ENCODE measurements around the gene EGLN3. TPM values are rescaled to one million over a fixed set of nuclear protein-coding genes. Genes with fewer than 3 reads are reported as not detected.

Gene EGLN3
- total and polyA plus RNA-seq, 10 of the 15 experiments (the other 5 are each of a cell fraction or from before 2014, with no cell fraction given), result 0.42 to 8.1 (median 2.0) TPM

DNA sequence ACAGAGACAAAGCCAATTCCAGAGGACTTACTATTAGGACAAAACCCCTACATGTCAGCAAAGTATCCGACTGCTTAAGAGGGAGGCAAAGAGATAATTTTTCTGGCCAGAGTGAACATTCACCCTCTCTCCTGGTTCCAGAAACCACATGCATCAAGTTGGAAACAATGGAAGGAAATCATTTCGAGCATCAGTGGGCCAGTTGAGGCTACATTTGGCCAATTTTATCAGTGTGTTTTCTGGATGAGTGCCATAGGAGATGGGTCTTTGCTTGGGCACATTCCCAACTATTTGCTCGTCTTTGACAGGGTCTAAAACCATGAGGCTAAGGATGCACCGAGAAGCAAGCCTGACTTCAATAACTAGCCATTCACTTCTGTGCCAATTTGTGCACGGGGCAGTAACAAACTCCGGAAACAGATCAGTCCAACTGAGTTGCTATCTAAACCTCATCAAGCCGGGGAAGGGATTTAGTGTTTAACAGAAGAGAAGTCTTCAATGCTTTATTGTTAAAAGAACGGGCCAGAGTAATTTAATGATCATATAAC, 17.4 kb downstream of the EGLN3 start:
- intact Hi-C loops (cut with micrococcal nuclease; ENCODE audit: unreplicated experiment) (no loop called here), in situ Hi-C loops (cut with MboI) (no loop called here)
- Histone ChIP-seq H4K20me1 (ENCODE audit: control insufficient read depth, insufficient read depth) (no peaks in the 10 kb centered on the region), H3K4me2 (ENCODE audit: control insufficient read depth, insufficient read depth) (no peak overlapping the region), H3K9ac (ENCODE audit: control insufficient read depth, insufficient read depth, low read length) (no peak overlapping the region), H3K9me3 (replicated peaks; ENCODE audit: control insufficient read depth, insufficient read depth, low read length) (no peaks in the 10 kb centered on the region; the same call in 2 of the 3 replicates), H3K4me1 (ENCODE audit: control insufficient read depth, insufficient read depth, low read length) (no peaks in the 10 kb centered on the region), H3K27me3 (replicated peaks in 1 of 2; ENCODE audit: control insufficient read depth in 2 of 2, insufficient read depth in 2 of 2, low read length in 1 of 2) (no peaks in the 10 kb centered on the region), H3K27ac (ENCODE audit: control insufficient read depth, insufficient read depth) (no peak overlapping the region), H3K79me2 (ENCODE audit: control insufficient read depth, insufficient read depth, low read length) (no peaks in the 10 kb centered on the region), H3K36me3 (ENCODE audit: control insufficient read depth in 2 of 2, insufficient read depth in 2 of 2, low read length in 1 of 2) (no peaks in the 10 kb centered on the region), H3K4me3 (no peak overlapping the region), H2AFZ (ENCODE audit: control insufficient read depth, low read depth, low read length) (no peak overlapping the region)
- ATAC-seq, result no peak
- BruUV-seq (replicated peaks), result no TSS peak
- 29% methylated on average over 8 of the region's 8 CpGs for WGBS (ENCODE audit: insufficient coverage, insufficient replicate concordance, low lambda C conversion rate, missing lambda C conversion rate)
- CTCF ChIA-PET, result interaction anchor here (1.4 to 6.5 kb wide), 7 partner anchors 13 to 119 kb away, joined by 3 to 45 read pairs (median 5); no protein-coding TSS in a partner anchor
- FAIRE-seq, result no peak
- TF ChIP-seq BRCA1 (IDR thresholded peaks at IDR 0.05; ENCODE audit: low read depth, low read length) (no peak), NFYB (IDR thresholded peaks at IDR 0.05; ENCODE audit: insufficient read depth, low read depth, low read length) (no peak), JUNB (IDR thresholded peaks at IDR 0.05) (no peak), MEF2B (IDR thresholded peaks at IDR 0.05; ENCODE audit: partially characterized antibody, poor library complexity, severe bottlenecking) (no peak), FOXM1 (IDR thresholded peaks at IDR 0.05; ENCODE audit: low read depth, low read length) (no peak), POU2F2 (IDR thresholded peaks at IDR 0.05; ENCODE audit: borderline replicate concordance, low read depth, low read length) (no peak), CREB1 (IDR thresholded peaks at IDR 0.05; ENCODE audit: low read depth) (no peak), NFIC (IDR thresholded peaks at IDR 0.05; ENCODE audit: low read depth, low read length) (no peak), NR2F1 (conservative IDR thresholded peaks at IDR 0.05) (no peak)
- TF ChIP-seq, protein P1, sequence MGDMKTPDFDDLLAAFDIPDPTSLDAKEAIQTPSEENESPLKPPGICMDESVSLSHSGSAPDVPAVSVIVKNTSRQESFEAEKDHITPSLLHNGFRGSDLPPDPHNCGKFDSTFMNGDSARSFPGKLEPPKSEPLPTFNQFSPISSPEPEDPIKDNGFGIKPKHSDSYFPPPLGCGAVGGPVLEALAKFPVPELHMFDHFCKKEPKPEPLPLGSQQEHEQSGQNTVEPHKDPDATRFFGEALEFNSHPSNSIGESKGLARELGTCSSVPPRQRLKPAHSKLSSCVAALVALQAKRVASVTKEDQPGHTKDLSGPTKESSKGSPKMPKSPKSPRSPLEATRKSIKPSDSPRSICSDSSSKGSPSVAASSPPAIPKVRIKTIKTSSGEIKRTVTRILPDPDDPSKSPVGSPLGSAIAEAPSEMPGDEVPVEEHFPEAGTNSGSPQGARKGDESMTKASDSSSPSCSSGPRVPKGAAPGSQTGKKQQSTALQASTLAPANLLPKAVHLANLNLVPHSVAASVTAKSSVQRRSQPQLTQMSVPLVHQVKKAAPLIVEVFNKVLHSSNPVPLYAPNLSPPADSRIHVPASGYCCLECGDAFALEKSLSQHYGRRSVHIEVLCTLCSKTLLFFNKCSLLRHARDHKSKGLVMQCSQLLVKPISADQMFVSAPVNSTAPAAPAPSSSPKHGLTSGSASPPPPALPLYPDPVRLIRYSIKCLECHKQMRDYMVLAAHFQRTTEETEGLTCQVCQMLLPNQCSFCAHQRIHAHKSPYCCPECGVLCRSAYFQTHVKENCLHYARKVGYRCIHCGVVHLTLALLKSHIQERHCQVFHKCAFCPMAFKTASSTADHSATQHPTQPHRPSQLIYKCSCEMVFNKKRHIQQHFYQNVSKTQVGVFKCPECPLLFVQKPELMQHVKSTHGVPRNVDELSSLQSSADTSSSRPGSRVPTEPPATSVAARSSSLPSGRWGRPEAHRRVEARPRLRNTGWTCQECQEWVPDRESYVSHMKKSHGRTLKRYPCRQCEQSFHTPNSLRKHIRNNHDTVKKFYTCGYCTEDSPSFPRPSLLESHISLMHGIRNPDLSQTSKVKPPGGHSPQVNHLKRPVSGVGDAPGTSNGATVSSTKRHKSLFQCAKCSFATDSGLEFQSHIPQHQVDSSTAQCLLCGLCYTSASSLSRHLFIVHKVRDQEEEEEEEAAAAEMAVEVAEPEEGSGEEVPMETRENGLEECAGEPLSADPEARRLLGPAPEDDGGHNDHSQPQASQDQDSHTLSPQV (IDR thresholded peaks at IDR 0.05), result no peak
- TF ChIP-seq, protein P2, sequence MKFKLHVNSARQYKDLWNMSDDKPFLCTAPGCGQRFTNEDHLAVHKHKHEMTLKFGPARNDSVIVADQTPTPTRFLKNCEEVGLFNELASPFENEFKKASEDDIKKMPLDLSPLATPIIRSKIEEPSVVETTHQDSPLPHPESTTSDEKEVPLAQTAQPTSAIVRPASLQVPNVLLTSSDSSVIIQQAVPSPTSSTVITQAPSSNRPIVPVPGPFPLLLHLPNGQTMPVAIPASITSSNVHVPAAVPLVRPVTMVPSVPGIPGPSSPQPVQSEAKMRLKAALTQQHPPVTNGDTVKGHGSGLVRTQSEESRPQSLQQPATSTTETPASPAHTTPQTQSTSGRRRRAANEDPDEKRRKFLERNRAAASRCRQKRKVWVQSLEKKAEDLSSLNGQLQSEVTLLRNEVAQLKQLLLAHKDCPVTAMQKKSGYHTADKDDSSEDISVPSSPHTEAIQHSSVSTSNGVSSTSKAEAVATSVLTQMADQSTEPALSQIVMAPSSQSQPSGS (IDR thresholded peaks at IDR 0.05; ENCODE audit: low read length), result no peak
- TF ChIP-seq, protein P3, sequence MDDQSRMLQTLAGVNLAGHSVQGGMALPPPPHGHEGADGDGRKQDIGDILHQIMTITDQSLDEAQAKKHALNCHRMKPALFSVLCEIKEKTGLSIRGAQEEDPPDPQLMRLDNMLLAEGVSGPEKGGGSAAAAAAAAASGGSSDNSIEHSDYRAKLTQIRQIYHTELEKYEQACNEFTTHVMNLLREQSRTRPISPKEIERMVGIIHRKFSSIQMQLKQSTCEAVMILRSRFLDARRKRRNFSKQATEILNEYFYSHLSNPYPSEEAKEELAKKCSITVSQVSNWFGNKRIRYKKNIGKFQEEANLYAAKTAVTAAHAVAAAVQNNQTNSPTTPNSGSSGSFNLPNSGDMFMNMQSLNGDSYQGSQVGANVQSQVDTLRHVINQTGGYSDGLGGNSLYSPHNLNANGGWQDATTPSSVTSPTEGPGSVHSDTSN (IDR thresholded peaks at IDR 0.05; ENCODE audit: insufficient replicate concordance, low read depth, low read length), result no peak
- RAD21 ChIA-PET (ENCODE audit: unreplicated experiment), result interaction anchor here (1.0 to 1.7 kb wide), 7 partner anchors 12 to 165 kb away, joined by 3 to 7 read pairs (median 5); no protein-coding TSS in a partner anchor
- DNase-seq (ENCODE audit: low read depth, low spot score), result no peak
- POLR2A ChIA-PET, result interaction anchor here (0.6 to 1.5 kb wide), 4 partner anchors 10 to 1328 kb away, joined by 3 to 4 read pairs (median 3); no protein-coding TSS in a partner anchor
- SMC1A ChIA-PET (ENCODE audit: uncharacterized antibody, unreplicated experiment), result interaction anchor here (0.9 to 4.3 kb wide), 9 partner anchors 13 to 165 kb away, joined by 3 to 32 read pairs (median 5); no protein-coding TSS in a partner anchor

Measured in GM12878 (cell line).